Right ventricle myocardium superior (tissue), 1 donor: ENCODE results near the gene ASTN2. TPM values are rescaled to one million over a fixed set of nuclear protein-coding genes. Genes with fewer than 3 reads are reported as not detected.
"Not testable (repeated sequence)": the region's sequence is repeated elsewhere in the genome, so short reads cannot be mapped to it uniquely, and the experiment has no call there.

Experiments used
- ATAC-seq: fragments of 200-7000 bp; cut with Tn5 transposase; one replicate; pipeline ENCODE4 v1.9.1; 2020; ENCODE audit warnings: mild to moderate bottlenecking; ENCODE audit not compliant: poor library complexity
- DNase-seq: peaks from one replicate; pipeline ENCODE4 v3.0.0-alpha.2; 2020
- intact Hi-C: fragments of 100-400 bp; cut with DNase I; formaldehyde crosslinking; loops from one replicate; pipeline ENCODE4 v1.11.2; 2022
- total RNA-seq: library from RNA; stranded (reverse); fragmentation: NEBNext Ultra II Directional; extraction: Animal tissue kit (Norgen Biotek cat#: 25700); gene quantifications from one replicate; pipeline ENCODE4 v1.2.1, GENCODE V29; 2021
- donor health status: DM: no; HTN: yes; CAD: no; lungs with severe emphysema.

Gene ASTN2
- total RNA-seq, 1 donor from 2014 or later, result 6.4 TPM

DNA sequence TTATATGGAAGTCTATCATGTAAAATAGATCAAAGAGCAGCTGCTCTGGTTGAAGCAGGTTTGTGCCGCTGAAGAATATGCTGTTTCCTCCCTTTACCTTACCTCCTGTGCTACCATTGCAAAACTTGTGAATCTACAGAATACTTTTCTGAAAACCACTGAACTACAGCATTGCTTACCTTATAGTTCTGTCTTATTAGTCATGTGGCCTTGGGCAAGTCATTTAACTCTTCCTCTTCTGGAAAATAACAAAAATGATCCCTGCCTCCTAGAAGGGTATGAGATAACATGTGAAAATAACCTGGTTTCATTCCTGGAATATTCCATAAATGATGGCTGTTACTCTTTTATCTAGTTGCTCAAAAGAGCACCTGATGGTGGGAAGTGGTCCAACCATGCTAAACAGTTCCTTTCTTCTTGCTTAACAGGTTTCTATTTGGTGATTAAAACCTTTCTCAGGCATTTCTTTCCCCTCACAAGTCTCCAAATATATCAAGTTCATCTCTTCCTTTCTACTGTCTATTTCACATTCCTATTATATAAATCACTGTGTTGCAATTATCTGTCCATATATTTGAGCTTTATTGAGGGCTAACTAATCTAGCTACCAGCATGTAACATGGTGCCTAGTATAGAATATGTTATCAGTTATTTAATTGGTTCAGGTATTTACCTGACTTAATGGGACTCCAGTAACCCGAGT lies 712.8 kb downstream of the ASTN2 start:
- intact Hi-C loops, result no loop called here
- no peak for ATAC-seq
- DNase-seq, result no peak

DNA sequence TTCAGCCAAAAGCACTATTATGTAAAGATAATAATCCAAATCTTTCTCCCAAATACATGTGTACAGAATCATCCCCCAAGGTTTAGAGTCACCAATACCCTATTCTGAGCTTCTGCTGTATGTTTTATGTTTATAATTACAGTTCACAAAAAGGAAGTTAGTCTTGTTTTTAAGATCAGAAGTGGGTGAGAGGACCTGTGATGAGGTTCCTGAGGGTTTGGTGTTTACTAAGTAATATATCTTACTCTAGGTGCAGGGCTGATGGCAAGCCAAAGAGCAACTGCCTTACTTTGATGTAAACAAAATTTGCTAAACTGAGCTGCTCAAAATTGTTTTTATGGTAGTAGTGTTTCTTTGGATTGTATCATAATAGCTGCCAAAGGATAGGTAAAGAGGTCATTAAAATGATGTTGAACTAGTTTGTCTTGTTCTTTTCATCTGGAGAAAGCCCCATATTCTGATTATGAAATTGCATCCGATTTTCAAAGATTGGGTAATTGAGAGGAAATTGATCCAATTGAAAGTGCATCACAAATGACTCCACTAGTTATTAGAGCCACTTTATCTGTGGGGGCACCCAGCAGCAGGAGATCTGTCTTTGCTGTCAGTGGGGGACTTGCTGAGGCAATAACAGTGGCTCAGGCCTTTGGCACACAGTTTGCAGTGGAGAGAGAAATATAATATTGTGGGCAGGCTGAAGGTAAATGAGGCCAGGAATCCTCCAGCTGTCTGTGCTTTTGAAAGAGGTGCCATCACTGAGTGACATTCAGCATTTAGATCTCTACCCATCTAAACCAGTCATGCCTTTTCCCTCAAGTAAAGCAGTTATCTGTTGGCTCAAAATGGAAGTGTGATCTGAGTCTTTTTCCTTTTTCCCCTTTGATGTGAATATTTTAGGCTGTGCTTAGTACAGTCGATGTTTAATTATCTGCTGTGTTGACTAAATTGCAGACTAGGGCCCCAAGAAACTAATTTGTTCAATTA lies 713.7 kb downstream of the ASTN2 start:
- DNase-seq (no peak), ATAC-seq (no peak)
- intact Hi-C loops, result no loop called here

DNA sequence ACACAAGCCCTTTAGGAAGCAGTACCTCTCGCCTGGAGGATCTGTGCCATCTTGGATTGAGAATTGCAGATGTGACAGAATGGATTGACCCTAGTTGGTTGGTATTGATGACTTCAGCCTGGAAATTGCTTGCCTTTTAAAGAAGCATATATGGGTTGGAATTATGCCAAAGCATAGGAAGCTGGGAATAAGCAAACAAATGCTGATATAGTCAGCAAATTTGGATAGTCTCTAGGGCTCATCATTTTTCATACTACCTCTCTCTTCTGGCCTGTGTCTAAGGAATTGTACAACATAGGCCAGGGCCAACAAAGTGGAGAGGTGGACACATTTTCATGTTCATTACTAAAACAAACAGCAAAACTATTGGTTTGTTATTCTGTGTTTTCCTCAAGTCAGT lies 714.6 kb downstream of the ASTN2 start:
- ATAC-seq (no peak), DNase-seq (no peak)
- intact Hi-C loops, result no loop called here

- peak; percentile 31 for DNase-seq
Observed at GRCh38 chr9:116697887-116698286, 717.0 kb downstream of the ASTN2 start.

DNA sequence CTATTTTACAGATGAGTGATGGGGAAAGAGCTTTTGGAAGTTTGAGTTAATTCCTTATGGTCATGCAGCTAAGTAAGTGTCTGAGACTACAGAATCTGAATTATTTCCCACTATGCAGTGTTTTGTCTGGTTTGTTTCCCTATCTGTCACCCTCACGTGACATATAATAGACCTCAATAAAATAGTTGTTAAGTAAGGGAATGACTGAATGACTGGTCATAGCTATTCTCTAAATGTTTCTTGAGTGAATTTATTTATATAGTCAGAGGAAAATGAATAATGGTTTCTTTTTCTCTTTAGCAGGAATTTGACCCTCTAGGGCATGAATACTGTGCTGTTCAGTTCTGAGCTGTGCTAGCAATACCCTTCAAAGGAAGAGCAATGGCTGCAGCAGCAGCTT lies 717.5 kb downstream of the ASTN2 start:
- no peak for DNase-seq
- ATAC-seq, result no peak
- intact Hi-C loops, result no loop called here

More at GRCh38 chr9:116697887-116698286, 717.0 kb downstream of the ASTN2 start:
- ATAC-seq, result no peak
- intact Hi-C loops, result no loop called here

GRCh38 chr9:116695438-116695837 lies 719.4 kb downstream of the ASTN2 start:
- DNase-seq (no peak), ATAC-seq (peak; percentile 25)
- intact Hi-C loops, result no loop called here

- ATAC-seq, result no peak
- intact Hi-C loops, result no loop called here
- DNase-seq, result no peak
Observed at GRCh38 chr9:116694785-116695291, 720.0 kb downstream of the ASTN2 start.

DNA sequence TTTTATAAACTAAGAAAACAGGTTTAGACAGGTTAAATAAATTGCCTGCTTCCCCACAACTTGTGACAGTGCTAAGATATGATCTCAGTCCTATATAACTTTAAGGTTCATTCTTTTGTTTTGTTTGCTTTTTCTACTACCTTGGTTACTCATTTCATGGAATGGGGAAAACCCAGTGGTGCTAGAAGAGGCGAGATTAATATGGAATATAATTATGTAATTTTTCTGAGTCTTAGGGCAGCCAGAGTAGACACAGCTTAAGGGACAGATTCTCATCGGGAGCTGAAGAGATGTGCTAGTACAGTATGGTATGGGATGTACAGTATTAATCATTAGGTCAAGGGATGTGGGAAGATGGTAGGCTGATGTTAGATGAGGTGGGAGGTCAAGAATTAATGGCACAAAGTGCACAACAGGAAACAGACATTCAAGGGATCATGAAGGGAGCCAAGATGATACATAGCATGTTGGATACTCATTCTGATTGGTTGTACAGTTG lies 721.6 kb downstream of the ASTN2 start:
- no peak for ATAC-seq
- no peak for DNase-seq
- intact Hi-C loops, result no loop called here

- ATAC-seq, result no peak
- DNase-seq, result no peak
- intact Hi-C loops, result no loop called here
Observed at GRCh38 chr9:116692616-116693015, 722.2 kb downstream of the ASTN2 start.

- ATAC-seq (no peak), DNase-seq (no peak)
- intact Hi-C loops, result no loop called here
Observed at GRCh38 chr9:116691607-116692006, 723.2 kb downstream of the ASTN2 start.

DNA sequence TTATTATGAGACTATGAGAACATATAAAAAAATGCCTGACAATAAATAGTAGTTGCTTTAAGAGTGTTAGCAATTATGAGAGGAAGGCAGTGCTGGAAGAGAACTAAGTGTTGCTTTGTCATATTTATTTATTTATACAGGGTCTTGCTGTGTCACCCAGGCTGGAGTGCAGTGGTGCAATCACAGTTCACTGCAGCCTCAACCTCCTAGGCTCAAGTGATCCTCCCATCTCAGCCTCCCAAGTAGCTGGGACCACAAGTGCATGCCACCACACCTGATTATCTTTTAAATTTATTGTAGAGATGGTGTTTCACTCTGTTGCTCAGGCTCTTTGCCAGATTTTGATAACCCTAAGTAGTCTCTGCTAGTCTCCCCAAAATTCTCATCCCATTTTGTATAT lies 724.1 kb downstream of the ASTN2 start:
- intact Hi-C loops, DNase-seq, ATAC-seq: not testable (repeated sequence)

GRCh38 chr9:116689486-116690032 lies 725.3 kb downstream of the ASTN2 start:
- no peak for DNase-seq
- no peak for ATAC-seq
- intact Hi-C loops, result no loop called here

DNA sequence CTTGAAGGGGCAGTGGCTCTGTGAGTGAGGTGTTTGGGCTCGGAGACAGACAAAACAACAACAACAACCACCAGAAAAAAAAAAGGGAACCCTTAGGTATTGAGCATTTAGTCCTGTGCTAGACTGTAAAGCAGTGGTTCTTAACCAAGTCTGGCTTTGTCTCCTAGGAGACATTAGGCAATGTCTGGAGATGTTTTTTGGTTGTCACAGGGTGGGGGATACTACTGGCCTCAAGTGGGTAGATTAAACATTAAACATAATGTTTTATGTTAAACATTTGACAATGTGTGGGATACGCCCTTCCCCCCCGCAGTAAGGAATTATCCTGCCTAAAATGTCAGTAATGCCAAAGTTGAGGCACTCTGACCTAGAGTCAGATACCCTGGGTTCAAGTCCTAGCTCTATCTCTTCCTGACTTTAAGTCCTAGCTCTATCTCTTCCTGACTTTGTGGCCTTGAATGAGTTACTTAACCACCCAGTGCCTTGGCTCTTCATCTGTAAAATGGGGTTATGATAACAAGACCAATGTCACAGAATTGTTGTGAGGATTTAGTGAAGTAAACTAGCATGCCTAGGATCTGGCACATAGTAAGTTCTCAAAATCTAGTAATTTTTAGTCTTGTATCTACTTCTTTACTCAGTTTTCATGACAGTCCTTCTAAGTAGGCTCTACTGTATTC lies 725.9 kb downstream of the ASTN2 start:
- no peak for DNase-seq
- intact Hi-C loops, result no loop called here
- ATAC-seq, result no peak

GRCh38 chr9:116687754-116688135 lies 727.1 kb downstream of the ASTN2 start:
- peak; percentile 6 for ATAC-seq
- intact Hi-C loops, result no loop called here
- DNase-seq, result no peak

DNA sequence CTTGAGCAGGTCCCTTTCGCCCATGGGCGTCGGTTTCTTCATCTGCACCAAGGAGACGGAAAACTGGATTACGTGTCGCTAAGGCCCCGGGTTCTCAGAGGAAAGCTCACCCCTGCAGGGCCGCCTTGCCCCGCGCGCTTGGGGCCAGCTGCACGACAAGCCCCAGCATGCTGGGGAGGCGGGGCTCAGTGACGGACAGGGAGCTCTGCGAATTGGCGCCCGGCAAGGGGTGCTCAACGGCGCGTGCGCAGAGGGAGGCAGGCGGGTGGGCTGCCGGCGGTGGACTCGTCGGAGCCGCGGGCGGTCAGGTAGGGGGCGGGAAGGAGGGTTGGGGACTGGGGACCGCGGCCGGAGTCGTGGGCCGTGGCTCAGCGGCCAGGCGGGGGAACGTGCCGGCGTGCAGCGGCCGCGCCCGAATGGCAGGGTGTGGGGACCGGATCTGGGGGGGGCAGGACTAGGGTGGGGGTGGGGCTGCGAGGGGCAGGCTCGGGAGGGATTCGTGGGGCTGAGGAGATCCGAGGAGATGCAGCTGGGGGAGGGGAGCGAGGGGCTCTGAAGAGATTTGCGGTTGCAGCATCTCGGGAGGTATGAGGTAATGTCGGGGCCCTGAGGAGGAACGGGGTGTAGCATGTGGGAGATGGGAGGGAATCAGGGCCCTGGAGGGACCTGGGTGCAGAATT lies 727.6 kb downstream of the ASTN2 start, which contains the start of gene TRIM32:
Gene TRIM32, plus strand, starts transcription at position 232 of the 680 bp plus-strand sequence. CDS start 10,438 bp downstream, outside the sequence.
- intact Hi-C loops, result no loop called here
- DNase-seq (peak; percentile 96), ATAC-seq (peak; percentile 99)

- peak; percentile 47 for ATAC-seq
- intact Hi-C loops, result no loop called here
Observed at GRCh38 chr9:116686693-116687073, 728.2 kb downstream of the ASTN2 start.

GRCh38 chr9:116686135-116686534 lies 728.7 kb downstream of the ASTN2 start:
- DNase-seq, result no peak
- intact Hi-C loops, result no loop called here
- no peak for ATAC-seq

More at GRCh38 chr9:116686693-116687073, 728.2 kb downstream of the ASTN2 start:
- no peak for DNase-seq

DNA sequence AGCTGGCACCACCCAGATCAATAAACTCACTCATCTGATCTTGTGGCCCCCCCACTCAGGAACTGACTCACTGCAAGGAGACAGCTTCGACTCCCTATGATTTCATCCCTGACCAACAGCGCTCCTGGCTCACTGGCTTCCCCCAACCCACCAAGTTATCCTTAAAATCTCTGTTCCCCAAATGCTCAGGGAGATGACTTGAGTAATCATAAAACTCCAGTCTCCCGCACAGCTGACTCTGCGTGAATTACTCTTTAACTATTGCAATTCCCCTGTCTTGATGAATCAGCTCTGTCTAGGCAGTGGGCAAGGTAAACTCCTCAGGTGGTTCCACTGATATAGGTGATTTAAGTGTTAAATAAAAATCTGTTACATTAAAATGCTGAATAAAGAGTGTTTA lies 729.7 kb downstream of the ASTN2 start:
- ATAC-seq, result no peak
- DNase-seq, result no peak
- intact Hi-C loops, result no loop called here
